Measurements from ENCODE around the gene CD53.

- TF ChIP-seq CTCF (IDR thresholded peaks at IDR 0.05; ENCODE audit: low read length) (no peak), EZH2 (IDR thresholded peaks at IDR 0.05; ENCODE audit: borderline replicate concordance, low read length) (no peak)
Observed at GRCh38 chr1:110916669-110917306, 43.8 kb downstream of the CD53 start.
